ENCODE results near the gene GMPR2. TPM values are rescaled to one million over a fixed set of nuclear protein-coding genes. Genes with fewer than 3 reads are reported as not detected.

GMPR2 gene
- total RNA-seq, 1 donor from 2014 or later, result 66.2 TPM

DNA sequence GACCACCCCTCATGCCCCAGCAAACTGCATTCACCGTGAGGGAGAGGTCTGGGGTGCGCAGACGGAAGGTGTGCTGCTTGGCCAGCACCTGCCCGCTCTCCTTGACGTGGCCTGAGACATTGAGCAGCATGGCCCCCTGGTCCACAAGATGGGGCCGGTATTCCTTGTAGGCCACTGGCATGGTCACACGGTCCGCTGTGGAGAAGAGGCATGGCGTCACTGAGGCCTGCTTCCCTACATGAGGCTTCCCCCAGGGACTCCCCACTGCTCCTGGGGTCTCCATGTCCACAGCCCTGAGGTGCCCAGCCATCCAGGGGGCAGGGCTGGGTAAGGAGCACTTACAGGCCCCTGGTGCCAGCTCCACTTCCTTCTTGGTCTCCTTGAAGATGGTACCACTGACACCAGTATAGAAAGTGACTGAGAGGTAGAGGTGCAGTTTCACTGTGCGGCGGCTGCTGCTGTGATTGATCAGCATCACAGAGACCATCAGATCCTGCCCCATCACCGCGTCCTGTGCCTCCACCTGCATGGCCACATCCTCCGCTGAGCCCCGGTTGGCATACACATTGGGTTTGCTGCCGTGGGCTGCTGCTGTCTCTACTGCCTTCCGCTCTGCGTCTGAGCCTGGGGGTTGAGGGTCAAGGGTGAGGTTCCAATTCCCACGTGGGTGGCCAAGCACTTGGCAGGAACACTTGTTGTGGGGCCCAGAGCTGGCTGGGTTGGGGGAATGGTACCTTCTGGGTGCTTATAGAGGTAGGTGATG is 22.1 kb downstream of the GMPR2 start:
- Mint-ChIP-seq H3K27ac (ENCODE audit: unreplicated experiment) (no peak overlapping the region), H3K4me3 (no peak overlapping the region), H3K36me3 (ENCODE audit: low read depth) (no peaks in the 10 kb centered on the region)

DNA sequence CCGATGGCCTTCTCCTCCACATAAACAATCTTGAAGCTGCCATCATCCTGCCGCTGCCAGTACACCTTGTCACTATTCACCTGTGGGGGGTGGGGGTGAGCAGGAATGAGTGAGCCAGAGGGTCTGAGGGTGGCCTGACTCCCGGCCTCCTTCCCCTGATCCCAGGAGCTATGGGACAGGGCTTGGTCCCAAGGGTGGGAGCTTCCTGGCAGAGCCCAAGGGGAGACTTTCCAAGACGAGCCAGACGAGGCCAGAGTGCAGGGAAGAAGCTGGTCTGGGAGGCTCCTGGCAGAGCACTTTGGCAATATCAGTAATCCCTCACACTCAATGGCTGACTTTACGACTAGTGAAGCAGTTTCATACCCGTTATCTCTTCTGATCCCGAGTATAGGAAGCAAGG is 22.7 kb downstream of the GMPR2 start:
- no peak overlapping the region for H3K4me3 Mint-ChIP-seq
- TF ChIP-seq, protein P1, sequence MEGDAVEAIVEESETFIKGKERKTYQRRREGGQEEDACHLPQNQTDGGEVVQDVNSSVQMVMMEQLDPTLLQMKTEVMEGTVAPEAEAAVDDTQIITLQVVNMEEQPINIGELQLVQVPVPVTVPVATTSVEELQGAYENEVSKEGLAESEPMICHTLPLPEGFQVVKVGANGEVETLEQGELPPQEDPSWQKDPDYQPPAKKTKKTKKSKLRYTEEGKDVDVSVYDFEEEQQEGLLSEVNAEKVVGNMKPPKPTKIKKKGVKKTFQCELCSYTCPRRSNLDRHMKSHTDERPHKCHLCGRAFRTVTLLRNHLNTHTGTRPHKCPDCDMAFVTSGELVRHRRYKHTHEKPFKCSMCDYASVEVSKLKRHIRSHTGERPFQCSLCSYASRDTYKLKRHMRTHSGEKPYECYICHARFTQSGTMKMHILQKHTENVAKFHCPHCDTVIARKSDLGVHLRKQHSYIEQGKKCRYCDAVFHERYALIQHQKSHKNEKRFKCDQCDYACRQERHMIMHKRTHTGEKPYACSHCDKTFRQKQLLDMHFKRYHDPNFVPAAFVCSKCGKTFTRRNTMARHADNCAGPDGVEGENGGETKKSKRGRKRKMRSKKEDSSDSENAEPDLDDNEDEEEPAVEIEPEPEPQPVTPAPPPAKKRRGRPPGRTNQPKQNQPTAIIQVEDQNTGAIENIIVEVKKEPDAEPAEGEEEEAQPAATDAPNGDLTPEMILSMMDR (conservative IDR thresholded peaks at IDR 0.05), result no peak
- no peak for DNase-seq (ENCODE audit: low read depth, low spot score)
- H3K36me3 Mint-ChIP-seq (ENCODE audit: low read depth), result no peaks in the 10 kb centered on the region
- no peaks in the 10 kb centered on the region for H3K4me1 Mint-ChIP-seq
- no peaks in the 10 kb centered on the region for H3K9me3 Mint-ChIP-seq
- no peak overlapping the region for H3K27ac Mint-ChIP-seq (ENCODE audit: unreplicated experiment)
- no peaks in the 10 kb centered on the region for H3K27me3 Mint-ChIP-seq (ENCODE audit: low read depth)

More for the DNA sequence above, 22.1 kb downstream of the GMPR2 start:
- H3K4me1 Mint-ChIP-seq, result no peaks in the 10 kb centered on the region
- H3K9me3 Mint-ChIP-seq, result no peaks in the 10 kb centered on the region
- TF ChIP-seq, protein P1 (conservative IDR thresholded peaks at IDR 0.05), result no peak
- DNase-seq (ENCODE audit: low read depth, low spot score), result no peak
- no peaks in the 10 kb centered on the region for H3K27me3 Mint-ChIP-seq (ENCODE audit: low read depth)

DNA sequence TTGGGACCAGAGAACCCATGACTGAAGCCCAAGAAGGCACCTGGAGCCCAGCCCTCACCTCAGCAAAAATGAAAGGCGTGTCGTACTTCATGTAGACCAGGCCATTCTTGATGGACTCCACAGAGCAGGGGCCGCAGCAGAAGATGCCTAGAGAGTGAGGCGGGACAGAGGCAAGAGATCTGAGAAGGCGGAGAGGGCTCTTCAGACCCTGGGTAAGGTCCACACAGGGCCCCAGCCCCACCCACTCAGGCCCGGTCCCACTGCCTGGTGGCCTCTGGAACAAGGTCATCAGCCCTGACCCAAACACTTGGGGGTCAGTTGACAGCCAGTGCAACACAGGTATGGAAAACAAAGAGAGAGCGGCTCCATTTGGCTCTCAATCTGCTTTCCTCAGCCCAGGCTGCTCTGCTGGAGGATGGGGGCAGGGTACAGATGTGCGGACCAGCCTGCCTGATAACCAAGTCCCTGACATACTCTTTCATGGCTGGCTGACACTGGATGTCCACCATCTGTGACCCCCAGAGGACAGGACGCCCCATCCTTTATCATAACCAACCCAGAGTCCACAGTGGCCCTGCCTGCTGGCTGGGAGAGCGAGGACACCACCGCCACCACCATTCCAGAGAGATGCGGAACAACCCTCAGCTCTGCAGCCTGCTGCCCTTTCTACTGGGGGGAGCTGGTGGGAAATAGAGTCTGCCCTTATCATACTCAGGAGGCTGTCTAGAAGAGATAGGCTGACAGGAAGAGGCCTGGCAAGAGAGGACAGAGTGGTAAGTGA is 23.4 kb downstream of the GMPR2 start:
- H3K9me3 Mint-ChIP-seq, result no peaks in the 10 kb centered on the region
- H3K27me3 Mint-ChIP-seq (ENCODE audit: low read depth), result no peaks in the 10 kb centered on the region
- no peak for DNase-seq (ENCODE audit: low read depth, low spot score)
- no peaks in the 10 kb centered on the region for H3K36me3 Mint-ChIP-seq (ENCODE audit: low read depth)
- TF ChIP-seq, protein P1 (conservative IDR thresholded peaks at IDR 0.05), result no peak
- H3K4me1 Mint-ChIP-seq, result no peaks in the 10 kb centered on the region
- H3K4me3 Mint-ChIP-seq, result no peak overlapping the region
- H3K27ac Mint-ChIP-seq (ENCODE audit: unreplicated experiment), result no peak overlapping the region

DNA sequence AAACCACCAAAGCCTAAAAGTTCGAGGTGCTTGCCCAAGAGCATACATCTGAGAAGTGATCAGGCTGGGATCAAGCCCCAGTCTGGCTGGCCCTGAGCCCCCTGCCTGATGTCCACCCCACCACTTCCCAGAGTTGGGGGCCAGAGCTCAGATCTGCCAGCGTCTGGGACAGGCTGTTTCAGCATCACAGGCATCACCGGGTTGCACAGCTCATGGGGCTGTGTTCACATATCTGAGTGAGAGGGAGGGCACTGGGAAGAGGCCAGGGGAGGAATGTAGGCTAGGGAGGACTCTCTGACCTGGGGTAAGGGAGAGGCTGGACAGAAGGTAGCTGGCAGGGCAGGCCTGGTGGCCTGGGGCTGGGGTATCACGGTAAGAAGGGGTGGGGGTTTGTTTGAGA is 24.2 kb downstream of the GMPR2 start:
- H3K9me3 Mint-ChIP-seq, result no peaks in the 10 kb centered on the region
- H3K27ac Mint-ChIP-seq (ENCODE audit: unreplicated experiment), result no peak overlapping the region
- TF ChIP-seq, protein P1 (conservative IDR thresholded peaks at IDR 0.05), result no peak
- no peak overlapping the region for H3K4me3 Mint-ChIP-seq
- H3K36me3 Mint-ChIP-seq (ENCODE audit: low read depth), result no peaks in the 10 kb centered on the region
- no peak for DNase-seq (ENCODE audit: low read depth, low spot score)
- H3K4me1 Mint-ChIP-seq, result no peaks in the 10 kb centered on the region
- H3K27me3 Mint-ChIP-seq (ENCODE audit: low read depth), result no peaks in the 10 kb centered on the region

DNA sequence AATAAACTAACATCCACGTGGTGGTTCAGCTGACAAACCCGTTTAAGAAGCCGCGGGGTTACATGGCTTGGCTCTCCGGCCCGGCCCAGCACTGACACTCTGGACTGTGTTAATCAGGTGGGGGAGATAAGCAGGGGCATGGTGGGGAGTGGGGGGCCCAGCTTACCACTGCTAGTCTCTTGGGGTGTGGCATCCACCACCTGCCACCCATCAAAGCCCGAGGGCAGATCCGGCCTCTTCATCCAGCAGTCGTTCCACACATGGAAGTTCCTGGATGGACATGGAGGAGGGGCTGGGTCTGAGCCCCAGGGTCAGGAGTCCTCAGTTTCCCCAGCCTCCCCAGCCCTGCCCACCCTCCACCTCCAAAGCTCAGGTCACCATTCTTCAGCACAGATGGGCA is 25.4 kb downstream of the GMPR2 start:
- TF ChIP-seq, protein P1 (conservative IDR thresholded peaks at IDR 0.05), result no peak
- H3K9me3 Mint-ChIP-seq, result no peaks in the 10 kb centered on the region
- H3K4me3 Mint-ChIP-seq, result no peak overlapping the region
- H3K4me1 Mint-ChIP-seq, result no peaks in the 10 kb centered on the region
- no peaks in the 10 kb centered on the region for H3K27me3 Mint-ChIP-seq (ENCODE audit: low read depth)
- no peak overlapping the region for H3K27ac Mint-ChIP-seq (ENCODE audit: unreplicated experiment)
- no peaks in the 10 kb centered on the region for H3K36me3 Mint-ChIP-seq (ENCODE audit: low read depth)
- no peak for DNase-seq (ENCODE audit: low read depth, low spot score)
